Stimulated activated CD8-positive, alpha-beta memory T cell treated with anti-CD3 and anti-CD28 coated beads, Interleukin-7, amount 100 ng/mL, for 24 hours (primary cell): Measurements from ENCODE around the gene CCSER1.
"Not testable (repeated sequence)": the region's sequence is repeated elsewhere in the genome, so short reads cannot be mapped to it uniquely, and the experiment has no call there.

ENCODE experiments used
- DNase-seq: peaks from one replicate; pipeline ENCODE4 v3.0.0-alpha.2; 2020; ENCODE audit warnings: low read depth

CCSER1 gene

GRCh38 chr4:90840828-90841227 lies 713.6 kb downstream of the CCSER1 start:
- DNase-seq: no peak

- DNase-seq: no peak
Observed at GRCh38 chr4:90841676-90842075, 714.5 kb downstream of the CCSER1 start.

DNA sequence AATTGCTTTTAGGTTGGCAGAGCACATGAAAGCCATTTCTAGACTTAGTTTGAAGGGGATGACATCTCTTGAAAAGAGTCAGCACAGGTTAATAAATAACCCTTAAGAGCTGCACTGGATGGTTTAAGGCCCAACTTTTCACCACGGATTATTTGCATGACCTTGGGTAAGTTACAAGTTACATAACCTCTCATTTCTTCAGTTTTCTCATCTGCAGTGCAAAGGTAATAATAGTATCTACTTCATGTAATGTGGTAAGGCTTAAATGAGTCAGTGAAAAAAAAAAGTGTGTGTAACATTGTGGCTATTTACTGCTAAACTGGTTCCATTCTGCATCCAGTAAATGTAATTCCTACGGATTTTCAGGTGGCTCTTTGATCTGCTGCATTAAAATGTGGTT lies 715.8 kb downstream of the CCSER1 start:
- no peak for DNase-seq

- DNase-seq: no peak
Observed at GRCh38 chr4:90844241-90844640, 717.0 kb downstream of the CCSER1 start.

DNA sequence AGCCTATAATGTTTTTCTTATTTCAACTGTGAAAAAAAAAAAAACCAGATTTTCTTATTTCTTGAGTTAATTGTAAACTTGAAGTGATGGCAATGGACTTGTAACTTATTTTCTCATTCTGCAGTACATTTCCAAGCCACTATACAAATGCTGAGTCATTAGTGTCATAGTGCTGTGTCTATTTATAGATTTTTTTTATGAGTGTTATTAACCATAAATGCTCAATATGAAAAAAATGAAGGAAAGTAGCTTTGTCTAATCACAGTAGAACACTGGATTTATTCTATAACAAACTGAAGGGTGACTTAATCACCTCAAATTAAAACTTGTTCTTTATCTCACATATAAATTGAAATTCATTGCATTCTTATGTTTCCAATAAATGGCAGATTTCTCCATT lies 718.6 kb downstream of the CCSER1 start:
- DNase-seq: no peak

DNA sequence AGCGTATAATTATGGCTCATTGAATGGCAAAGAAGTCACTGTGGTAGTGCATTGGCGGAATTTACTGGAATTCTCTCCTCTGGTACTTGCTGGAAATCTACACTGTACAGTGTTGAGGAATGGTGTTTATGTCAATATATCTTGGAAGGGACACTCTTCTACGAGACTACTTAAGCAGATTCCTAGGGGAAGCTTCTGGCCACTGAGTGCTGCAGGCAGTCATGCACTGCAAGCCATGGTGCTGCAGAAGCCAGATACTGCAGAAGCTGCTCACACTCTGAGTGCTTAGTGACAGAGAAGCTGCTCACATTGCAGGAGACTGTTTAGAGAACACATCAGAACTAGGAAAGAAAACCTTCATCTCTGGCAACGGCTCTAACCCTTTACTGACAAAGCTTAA lies 725.0 kb downstream of the CCSER1 start:
- DNase-seq: no peak

DNA sequence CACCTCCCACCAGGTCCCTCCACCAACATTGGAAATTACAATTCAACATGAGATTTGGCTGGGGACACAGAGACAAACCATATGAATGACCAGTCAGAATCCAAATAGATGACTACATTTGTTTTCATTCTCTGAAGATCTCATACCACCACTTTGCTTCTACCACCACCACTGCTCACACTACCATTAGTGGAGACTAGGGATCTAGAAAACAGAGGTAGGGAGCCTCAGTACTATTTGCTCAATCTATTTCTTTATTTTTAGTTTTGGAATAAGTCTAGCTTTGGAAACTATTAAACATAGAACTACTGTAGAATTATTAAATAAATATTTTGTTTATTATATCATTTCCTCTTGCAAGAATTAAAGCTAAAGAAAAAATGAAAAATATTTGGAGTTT lies 727.9 kb downstream of the CCSER1 start:
- no peak for DNase-seq

DNA sequence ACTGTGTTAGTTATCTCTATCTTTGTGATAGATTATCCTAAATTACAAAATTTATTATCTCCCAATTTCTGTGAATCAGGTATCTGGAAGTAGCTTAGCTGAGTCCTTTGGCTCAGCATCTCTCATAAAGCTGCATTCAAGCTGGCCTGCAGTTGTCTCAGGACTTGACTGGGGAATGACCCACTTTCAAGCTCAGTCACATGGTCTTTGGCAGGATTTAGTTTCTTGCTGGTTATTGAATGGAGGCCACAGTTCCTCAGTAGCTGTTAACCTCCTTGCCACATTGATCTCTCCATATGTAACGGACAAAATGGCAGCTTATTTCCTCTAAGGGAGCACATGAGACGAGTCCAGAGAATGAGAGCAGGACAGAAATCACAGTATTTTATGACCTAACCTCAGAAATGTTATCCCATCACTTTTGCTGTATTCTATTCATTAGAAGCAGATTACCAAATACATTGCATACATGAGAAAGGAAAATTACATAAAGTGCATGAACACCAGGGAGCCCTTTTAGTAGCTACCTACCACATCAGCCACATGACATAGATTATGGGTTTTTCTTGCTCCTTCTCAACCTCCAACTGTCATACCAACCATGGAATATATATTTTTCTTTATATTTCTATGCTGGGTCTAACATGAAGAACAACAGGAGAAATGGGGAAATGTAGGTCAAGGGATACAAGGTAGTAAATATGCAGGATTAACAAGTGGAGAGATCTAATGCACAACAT lies 730.1 kb downstream of the CCSER1 start:
- DNase-seq: no peak

- no peak for DNase-seq
Observed at GRCh38 chr4:90875791-90876190, 748.6 kb downstream of the CCSER1 start.

GRCh38 chr4:90876296-90876695 lies 749.1 kb downstream of the CCSER1 start:
- no peak for DNase-seq

DNA sequence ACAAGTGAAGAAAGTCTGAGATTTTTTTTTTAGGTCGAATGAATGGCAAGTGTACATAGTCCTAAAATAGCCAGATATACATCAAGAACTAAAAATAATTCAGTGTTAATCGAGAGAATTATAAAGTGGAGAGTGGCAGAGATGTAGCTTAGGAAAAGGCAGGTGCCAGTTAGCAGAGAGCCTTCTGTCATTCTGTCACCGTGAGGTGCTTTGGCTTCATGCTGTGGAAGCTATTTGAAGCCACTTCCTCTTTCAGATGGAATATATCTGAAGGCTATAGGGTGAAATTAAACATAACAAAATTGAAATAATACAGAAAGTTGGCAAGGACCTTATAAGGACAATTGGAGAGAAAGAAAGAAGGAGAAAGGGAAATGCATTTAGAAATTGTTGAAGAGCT lies 756.3 kb downstream of the CCSER1 start:
- DNase-seq: no peak

- no peak for DNase-seq
Observed at GRCh38 chr4:90888571-90888970, 761.4 kb downstream of the CCSER1 start.

GRCh38 chr4:90889171-90889570 lies 762.0 kb downstream of the CCSER1 start:
- DNase-seq: no peak

DNA sequence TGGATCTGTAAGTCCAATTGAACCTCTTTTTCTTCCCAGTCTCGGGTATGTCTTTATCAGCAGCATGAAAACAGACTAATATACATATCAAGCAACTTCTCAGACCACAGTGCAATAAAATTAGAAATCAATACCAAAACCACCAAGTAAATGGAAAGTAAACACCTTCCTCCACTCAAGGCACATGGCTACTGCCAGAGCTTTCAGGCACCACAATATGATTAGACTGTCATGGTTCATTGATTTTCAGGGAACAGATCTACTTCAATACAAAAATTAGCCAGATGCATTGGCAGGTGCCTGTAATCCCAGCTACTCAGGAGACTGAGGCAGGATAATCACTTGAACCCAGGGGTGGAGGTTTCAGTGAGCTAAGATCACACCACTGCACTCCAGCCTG lies 776.2 kb downstream of the CCSER1 start:
- DNase-seq: not testable (repeated sequence)

GRCh38 chr4:90904021-90904420 lies 776.8 kb downstream of the CCSER1 start:
- no peak for DNase-seq

DNA sequence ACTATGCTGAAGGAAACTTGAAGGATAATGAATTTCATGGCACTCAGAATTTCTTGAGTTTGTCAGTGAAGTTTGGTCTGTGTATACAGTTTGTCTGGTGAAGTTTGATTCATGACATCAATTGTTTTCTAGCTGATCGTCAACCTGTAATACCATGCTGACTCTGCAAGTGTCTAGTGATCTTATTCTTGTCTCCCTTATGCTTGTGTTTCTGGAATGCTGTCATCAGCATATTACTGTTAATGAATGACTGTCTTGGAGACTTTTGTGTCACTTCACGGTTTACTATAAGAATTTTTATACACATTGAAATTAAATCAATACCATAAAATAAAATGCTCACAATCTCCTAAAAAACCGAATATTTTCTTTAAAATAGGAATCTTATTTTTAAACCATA lies 779.0 kb downstream of the CCSER1 start:
- DNase-seq: no peak

DNA sequence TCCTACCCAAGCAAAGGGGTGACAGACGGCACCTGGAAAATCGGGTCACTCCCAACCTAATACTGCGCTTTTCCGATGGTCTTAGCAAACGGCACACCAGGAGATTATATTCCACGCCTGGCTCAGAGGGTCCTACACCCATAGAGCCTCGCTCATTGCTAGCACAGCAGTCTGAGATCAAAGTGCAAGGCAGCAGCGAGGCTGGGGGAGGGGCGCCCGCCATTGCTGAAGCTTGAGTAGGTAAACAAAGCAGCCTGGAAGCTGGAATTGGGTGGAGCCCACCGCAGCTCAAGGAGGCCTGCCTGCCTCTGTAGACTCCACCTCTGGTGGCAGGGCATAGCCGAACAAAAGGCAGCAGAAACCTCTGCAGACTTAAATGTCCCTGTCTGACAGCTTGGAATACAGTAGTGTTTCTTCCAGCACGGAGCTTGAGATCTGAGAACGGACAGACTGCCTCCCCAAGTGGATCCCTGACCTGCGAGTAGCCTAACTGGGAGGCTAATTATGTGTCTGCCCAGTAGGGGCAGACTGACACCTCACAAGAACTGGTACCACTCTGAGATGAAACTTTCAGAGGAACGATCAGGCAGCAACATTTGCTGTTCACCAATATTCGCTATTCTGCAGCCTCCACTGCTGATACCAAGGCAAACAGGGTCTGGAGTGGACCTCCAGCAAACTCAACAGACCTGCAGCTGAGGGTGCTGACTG lies 784.7 kb downstream of the CCSER1 start:
- DNase-seq: not testable (repeated sequence)

DNA sequence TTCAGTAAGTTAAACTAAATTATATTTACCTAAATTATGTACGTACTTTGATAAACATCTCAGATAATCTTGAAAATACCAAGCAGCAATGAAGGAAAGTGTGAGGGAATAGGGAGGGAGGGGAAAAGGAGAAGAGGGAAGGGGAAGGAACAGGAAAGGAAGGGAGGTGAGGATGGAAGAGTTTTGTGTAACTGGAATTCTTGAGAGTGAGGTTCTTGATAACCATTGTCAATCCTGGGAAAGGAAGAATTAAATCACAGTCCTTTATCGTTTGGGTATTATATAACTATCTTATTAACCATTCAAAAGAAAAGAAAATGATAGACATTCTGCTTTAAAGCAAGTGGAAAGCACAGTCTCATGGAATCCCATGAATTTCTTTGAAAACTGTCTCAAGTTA lies 795.0 kb downstream of the CCSER1 start:
- DNase-seq: no peak

DNA sequence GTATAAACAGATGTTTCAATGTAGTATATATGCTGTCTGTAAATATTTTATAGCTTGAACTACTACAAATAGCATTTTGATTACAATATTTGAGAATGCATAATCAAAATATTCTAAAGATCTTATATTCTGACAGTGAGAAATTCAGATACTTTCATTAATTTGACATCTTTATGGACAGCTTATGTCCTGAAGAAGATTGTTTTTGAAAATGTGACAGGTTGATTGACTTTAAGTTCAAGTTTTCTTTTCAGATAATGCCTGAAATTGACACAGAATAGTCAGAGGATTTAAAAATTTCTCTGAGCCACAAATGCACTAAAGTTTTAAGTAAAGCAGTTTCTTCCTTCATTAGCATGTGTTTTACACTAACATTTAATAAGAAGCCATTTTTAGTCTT lies 799.8 kb downstream of the CCSER1 start:
- no peak for DNase-seq

GRCh38 chr4:90943311-90943710 lies 816.1 kb downstream of the CCSER1 start:
- DNase-seq: no peak

GRCh38 chr4:90946945-90947344 lies 819.8 kb downstream of the CCSER1 start:
- DNase-seq: no peak

DNA sequence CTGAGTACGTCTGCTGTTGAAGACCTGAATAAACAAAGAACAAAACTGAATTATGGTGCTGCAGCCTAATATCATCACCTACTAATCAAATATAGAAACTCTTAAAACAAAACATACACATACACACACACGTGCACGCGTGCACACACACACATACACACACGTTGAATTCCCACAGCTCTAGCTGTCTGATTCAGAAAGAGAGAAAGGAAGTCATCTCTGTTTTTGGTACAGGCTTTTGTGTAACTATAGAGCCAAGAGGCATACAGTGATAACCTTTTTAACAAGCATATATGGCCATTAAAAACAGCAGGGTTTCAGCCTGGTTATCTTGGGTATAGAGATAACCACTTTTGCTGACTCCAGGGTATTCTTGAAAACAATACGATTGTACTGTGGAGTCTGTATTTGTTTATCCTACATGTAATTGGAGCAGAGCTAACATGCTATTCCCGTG lies 823.2 kb downstream of the CCSER1 start:
- DNase-seq: no peak

GRCh38 chr4:90951037-90951436 lies 823.8 kb downstream of the CCSER1 start:
- no peak for DNase-seq
